ENCODE measurements around the gene AGK. TPM values are rescaled to one million over a fixed set of nuclear protein-coding genes. Genes with fewer than 3 reads are reported as not detected.

AGK gene
- total RNA-seq, 4 donors from 2014 or later: 8.4 to 47.0 (median 17.5) TPM

- Histone ChIP-seq H3K27me3 (no peaks in the 10 kb centered on the region), H3K4me3 (no peak overlapping the region), H3K36me3 (peaks cover 0 to 7% (median 0%) of the 10 kb centered on the region in 3 donors), H3K4me1 (no peaks in the 10 kb centered on the region), H3K9me3 (no peaks in the 10 kb centered on the region), H3K27ac (no peak overlapping the region)
- TF ChIP-seq CTCF (IDR thresholded peaks at IDR 0.05) (no peak), POLR2A (IDR thresholded peaks at IDR 0.05) (no peak)
- no peak for DNase-seq
Observed at GRCh38 chr7:141609576-141609975, 58.4 kb downstream of the AGK start.

- peaks cover 0 to 7% (median 0%) of the 10 kb centered on the region in 3 donors for H3K36me3 ChIP-seq
- TF ChIP-seq POLR2A (IDR thresholded peaks at IDR 0.05) (no peak), CTCF (IDR thresholded peaks at IDR 0.05) (no peak)
- no peak for DNase-seq
Observed at GRCh38 chr7:141610671-141611070, 59.5 kb downstream of the AGK start.

GRCh38 chr7:141612861-141613260 is 61.7 kb downstream of the AGK start:
- Histone ChIP-seq H3K27ac (no peak overlapping the region), H3K4me1 (no peaks in the 10 kb centered on the region), H3K27me3 (no peaks in the 10 kb centered on the region), H3K36me3 (peaks cover 0 to 7% (median 0%) of the 10 kb centered on the region in 3 donors), H3K9me3 (no peaks in the 10 kb centered on the region), H3K4me3 (no peak overlapping the region)
- TF ChIP-seq POLR2A (IDR thresholded peaks at IDR 0.05) (no peak), CTCF (IDR thresholded peaks at IDR 0.05) (no peak)
- no peak for DNase-seq

More at GRCh38 chr7:141610671-141611070, 59.5 kb downstream of the AGK start:
- H3K9me3 ChIP-seq: no peaks in the 10 kb centered on the region
- no peak overlapping the region for H3K4me3 ChIP-seq
- no peaks in the 10 kb centered on the region for H3K27me3 ChIP-seq
- H3K4me1 ChIP-seq: no peaks in the 10 kb centered on the region
- no peak overlapping the region for H3K27ac ChIP-seq

- Histone ChIP-seq H3K27me3 (no peaks in the 10 kb centered on the region), H3K9me3 (no peaks in the 10 kb centered on the region), H3K4me1 (no peaks in the 10 kb centered on the region), H3K36me3 (peaks cover 0 to 10% (median 0%) of the 10 kb centered on the region in 3 donors), H3K4me3 (no peak overlapping the region), H3K27ac (no peak overlapping the region)
- TF ChIP-seq POLR2A (IDR thresholded peaks at IDR 0.05) (no peak), CTCF (IDR thresholded peaks at IDR 0.05) (no peak)
- no peak for DNase-seq
Observed at GRCh38 chr7:141617280-141617679, 66.1 kb downstream of the AGK start.

- no peaks in the 10 kb centered on the region for H3K4me1 ChIP-seq
- DNase-seq: no peak
- no peak overlapping the region for H3K27ac ChIP-seq
- H3K4me3 ChIP-seq: no peak overlapping the region
- no peaks in the 10 kb centered on the region for H3K27me3 ChIP-seq
- no peaks in the 10 kb centered on the region for H3K9me3 ChIP-seq
- H3K36me3 ChIP-seq: peaks cover 0 to 19% (median 0%) of the 10 kb centered on the region in 3 donors
- no peak for TF ChIP-seq POLR2A (IDR thresholded peaks at IDR 0.05)
- TF ChIP-seq CTCF (IDR thresholded peaks at IDR 0.05): no peak
Observed at GRCh38 chr7:141619745-141620144, 68.5 kb downstream of the AGK start.

- H3K27ac ChIP-seq: no peak overlapping the region
- TF ChIP-seq POLR2A (IDR thresholded peaks at IDR 0.05) (no peak), CTCF (IDR thresholded peaks at IDR 0.05) (no peak)
- H3K36me3 ChIP-seq: peaks cover 0 to 19% (median 0%) of the 10 kb centered on the region in 3 donors
- no peaks in the 10 kb centered on the region for H3K27me3 ChIP-seq
- DNase-seq: no peak
- H3K4me1 ChIP-seq: no peaks in the 10 kb centered on the region
- no peaks in the 10 kb centered on the region for H3K9me3 ChIP-seq
- no peak overlapping the region for H3K4me3 ChIP-seq
Observed at GRCh38 chr7:141624763-141625162, 73.6 kb downstream of the AGK start.

Measured in Peyer's patch (tissue), 4 donors.